ENCODE measurements around the gene KL.

GRCh38 chr13:33107361-33107760, 91.1 kb downstream of the KL start:
- TF ChIP-seq CTCF (conservative IDR thresholded peaks at IDR 0.05; ENCODE audit: low read depth in 2 of 2) (no peak), EZH2 (IDR thresholded peaks at IDR 0.05; ENCODE audit: low read depth, unreplicated experiment) (no peak), NANOG (IDR thresholded peaks at IDR 0.05; ENCODE audit: borderline replicate concordance) (no peak), EZH2phosphoT487 (IDR thresholded peaks at IDR 0.05; ENCODE audit: unreplicated experiment) (no peak), POLR2AphosphoS5 (IDR thresholded peaks at IDR 0.05; ENCODE audit: low read depth) (no peak)
- TF ChIP-seq, protein P1, sequence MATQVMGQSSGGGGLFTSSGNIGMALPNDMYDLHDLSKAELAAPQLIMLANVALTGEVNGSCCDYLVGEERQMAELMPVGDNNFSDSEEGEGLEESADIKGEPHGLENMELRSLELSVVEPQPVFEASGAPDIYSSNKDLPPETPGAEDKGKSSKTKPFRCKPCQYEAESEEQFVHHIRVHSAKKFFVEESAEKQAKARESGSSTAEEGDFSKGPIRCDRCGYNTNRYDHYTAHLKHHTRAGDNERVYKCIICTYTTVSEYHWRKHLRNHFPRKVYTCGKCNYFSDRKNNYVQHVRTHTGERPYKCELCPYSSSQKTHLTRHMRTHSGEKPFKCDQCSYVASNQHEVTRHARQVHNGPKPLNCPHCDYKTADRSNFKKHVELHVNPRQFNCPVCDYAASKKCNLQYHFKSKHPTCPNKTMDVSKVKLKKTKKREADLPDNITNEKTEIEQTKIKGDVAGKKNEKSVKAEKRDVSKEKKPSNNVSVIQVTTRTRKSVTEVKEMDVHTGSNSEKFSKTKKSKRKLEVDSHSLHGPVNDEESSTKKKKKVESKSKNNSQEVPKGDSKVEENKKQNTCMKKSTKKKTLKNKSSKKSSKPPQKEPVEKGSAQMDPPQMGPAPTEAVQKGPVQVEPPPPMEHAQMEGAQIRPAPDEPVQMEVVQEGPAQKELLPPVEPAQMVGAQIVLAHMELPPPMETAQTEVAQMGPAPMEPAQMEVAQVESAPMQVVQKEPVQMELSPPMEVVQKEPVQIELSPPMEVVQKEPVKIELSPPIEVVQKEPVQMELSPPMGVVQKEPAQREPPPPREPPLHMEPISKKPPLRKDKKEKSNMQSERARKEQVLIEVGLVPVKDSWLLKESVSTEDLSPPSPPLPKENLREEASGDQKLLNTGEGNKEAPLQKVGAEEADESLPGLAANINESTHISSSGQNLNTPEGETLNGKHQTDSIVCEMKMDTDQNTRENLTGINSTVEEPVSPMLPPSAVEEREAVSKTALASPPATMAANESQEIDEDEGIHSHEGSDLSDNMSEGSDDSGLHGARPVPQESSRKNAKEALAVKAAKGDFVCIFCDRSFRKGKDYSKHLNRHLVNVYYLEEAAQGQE (IDR thresholded peaks at IDR 0.05; ENCODE audit: unreplicated experiment) = no peak
